H9 (cell line): Measurements from ENCODE around the gene TTC27. TPM values are rescaled to one million over a fixed set of nuclear protein-coding genes. Genes with fewer than 3 reads are reported as not detected.

Source experiments
- DNase-seq: peaks from one replicate; pipeline ENCODE4 v3.0.0-alpha.2; 2017
- H2AFZ ChIP-seq: one replicate; pipeline ENCODE4 v1.6.1; 2013; ENCODE audit warnings: mild to moderate bottlenecking, low read length, control low read depth, moderate library complexity
- H2AK5ac ChIP-seq: 2 replicates; pipeline ENCODE4 v1.6.1; 2013; ENCODE audit warnings: low read length, control low read depth, mixed read lengths; ENCODE audit not compliant: insufficient read length
- H2BK120ac ChIP-seq: one replicate; pipeline ENCODE4 v1.6.1; 2013; ENCODE audit warnings: low read depth, mild to moderate bottlenecking, low read length, control low read depth, inconsistent platforms; ENCODE audit not compliant: poor library complexity, severe bottlenecking
- H2BK12ac ChIP-seq: 2 replicates; pipeline ENCODE4 v1.6.1; 2013; ENCODE audit warnings: low read length, control low read depth, mixed read lengths, low read depth; ENCODE audit not compliant: insufficient read length
- H2BK15ac ChIP-seq: 2 replicates; pipeline ENCODE4 v1.6.1; 2013; ENCODE audit warnings: low read depth, low read length, control low read depth
- H2BK20ac ChIP-seq: one replicate; pipeline ENCODE4 v1.6.1; 2013; ENCODE audit warnings: low read depth, mild to moderate bottlenecking, low read length, control low read depth, inconsistent platforms; ENCODE audit not compliant: poor library complexity, severe bottlenecking
- H2BK5ac ChIP-seq: 2 replicates; pipeline ENCODE4 v1.6.1; 2013; ENCODE audit warnings: low read length, control low read depth, mixed read lengths; ENCODE audit not compliant: insufficient read length
- H3K14ac ChIP-seq: 2 replicates; pipeline ENCODE4 v1.6.1; 2013; ENCODE audit warnings: low read length, control low read depth; ENCODE audit not compliant: insufficient read depth
- H3K18ac ChIP-seq: 2 replicates; pipeline ENCODE4 v1.6.1; 2013; ENCODE audit warnings: low read depth, mild to moderate bottlenecking, mixed read lengths, low read length, control low read depth; ENCODE audit not compliant: insufficient read length
- H3K23ac ChIP-seq: 2 replicates; pipeline ENCODE4 v1.6.1; 2013; ENCODE audit warnings: low read length, control low read depth, mixed read lengths, low read depth; ENCODE audit not compliant: insufficient read length
- H3K23me2 ChIP-seq: 2 replicates; pipeline ENCODE4 v1.6.1; 2013; ENCODE audit warnings: low read depth, mild to moderate bottlenecking, mixed read lengths, low read length, control low read depth; ENCODE audit not compliant: insufficient read length, poor library complexity, severe bottlenecking
- H3K27ac ChIP-seq: 2 replicates; pipeline ENCODE4 v1.5.1; 2013; ENCODE audit warnings: low read length, control low read depth, mixed read lengths, low read depth; ENCODE audit not compliant: insufficient read length
- H3K27me3 ChIP-seq: 2 replicates; pipeline ENCODE4 v1.6.1; 2013; ENCODE audit warnings: low read length, control low read depth, inconsistent platforms; ENCODE audit not compliant: insufficient read depth
- H3K4ac ChIP-seq: 2 replicates; pipeline ENCODE4 v1.6.1; 2013; ENCODE audit warnings: low read depth, mild to moderate bottlenecking, control low read depth, inconsistent platforms, low read length, moderate library complexity
- H3K4me1 ChIP-seq: 2 replicates; pipeline ENCODE4 v1.6.1; 2013; ENCODE audit warnings: low read length, control low read depth, inconsistent platforms; ENCODE audit not compliant: insufficient read depth
- H3K4me2 ChIP-seq: 2 replicates; pipeline ENCODE4 v1.6.1; 2013; ENCODE audit warnings: low read length, control low read depth, mixed read lengths; ENCODE audit not compliant: insufficient read length, insufficient read depth
- H3K56ac ChIP-seq: 2 replicates; pipeline ENCODE4 v1.6.1; 2013; ENCODE audit warnings: low read depth, mild to moderate bottlenecking, mixed read lengths, low read length, control low read depth; ENCODE audit not compliant: insufficient read length
- H3K79me1 ChIP-seq: 2 replicates; pipeline ENCODE4 v1.6.1; 2013; ENCODE audit warnings: low read depth, mild to moderate bottlenecking, moderate library complexity, low read length, control low read depth, inconsistent platforms; ENCODE audit not compliant: insufficient read depth, poor library complexity, severe bottlenecking
- H3K79me2 ChIP-seq: 2 replicates; pipeline ENCODE4 v1.6.1; 2013; ENCODE audit warnings: low read length, control low read depth, inconsistent platforms; ENCODE audit not compliant: insufficient read depth
- H3K9ac ChIP-seq: 2 replicates; pipeline ENCODE4 v1.6.1; 2013; ENCODE audit warnings: low read length, control low read depth, mixed read lengths; ENCODE audit not compliant: insufficient read length; ENCODE audit errors: extremely low read depth
- H3K9me3 ChIP-seq: one replicate; pipeline ENCODE4 v1.6.1; 2013; ENCODE audit warnings: low read depth, low read length, inconsistent platforms; ENCODE audit not compliant: control insufficient read depth
- H3T11ph ChIP-seq: one replicate; pipeline ENCODE4 v1.6.1; 2013; ENCODE audit warnings: mild to moderate bottlenecking, low read length, control low read depth, inconsistent platforms
- H4K20me1 ChIP-seq: one replicate; pipeline ENCODE4 v1.6.1; 2013; ENCODE audit not compliant: control insufficient read depth, insufficient read length, insufficient read depth
- H4K5ac ChIP-seq: 2 replicates; pipeline ENCODE4 v1.6.1; 2013; ENCODE audit warnings: low read depth, mild to moderate bottlenecking, mixed read lengths, low read length, control low read depth; ENCODE audit not compliant: insufficient read length
- H4K8ac ChIP-seq: replicated peaks from 2 replicates; pipeline ENCODE4 v1.6.1; 2013; ENCODE audit warnings: low read length, control low read depth, mixed read lengths, low read depth; ENCODE audit not compliant: insufficient read length
- H4K91ac ChIP-seq: 2 replicates; pipeline ENCODE4 v1.6.1; 2013; ENCODE audit warnings: low read depth, mild to moderate bottlenecking, moderate library complexity, mixed read lengths, low read length, control low read depth; ENCODE audit not compliant: insufficient read length
- H3K27ac Mint-ChIP-seq, 3 experiments: 2 replicates in 2 of 3; 3 replicates in 1 of 3; pipeline ENCODE4 v1.8.0; 2020 to 2021; ENCODE audit warnings: mixed read lengths in 3 of 3, mild to moderate bottlenecking in 1 of 3, moderate library complexity in 1 of 3
- H3K27me3 Mint-ChIP-seq: 2 replicates; pipeline ENCODE4 v1.8.0; 2021; ENCODE audit warnings: low read depth, mild to moderate bottlenecking, moderate library complexity, mixed read lengths
- H3K36me3 Mint-ChIP-seq, 3 experiments: 2 replicates in 2 of 3; 3 replicates in 1 of 3; pipeline ENCODE4 v1.8.0; 2020 to 2021; ENCODE audit warnings: low read depth in 3 of 3, mixed read lengths in 3 of 3; ENCODE audit not compliant: insufficient read depth in 1 of 3
- H3K4me1 Mint-ChIP-seq, 2 experiments: 2 replicates each; pipeline ENCODE4 v1.8.0; 2020; ENCODE audit warnings: mixed read lengths in 2 of 2
- H3K4me3 Mint-ChIP-seq, 2 experiments: 2 replicates in 1 of 2; 3 replicates in 1 of 2; pipeline ENCODE4 v1.8.0; 2020 to 2021; ENCODE audit warnings: mild to moderate bottlenecking in 2 of 2, mixed read lengths in 2 of 2, moderate library complexity in 1 of 2
- H3K9me3 Mint-ChIP-seq, 2 experiments: 2 replicates in 1 of 2; 3 replicates in 1 of 2; pipeline ENCODE4 v1.8.0; 2020; ENCODE audit warnings: mild to moderate bottlenecking in 2 of 2, mixed read lengths in 2 of 2, moderate library complexity in 1 of 2
- CTCF ChIP-seq: fragments of 200-600 bp; sonication (generic); conservative IDR thresholded peaks from 3 replicates; pipeline ENCODE4 v1.8.0; 2021; ENCODE audit warnings: antibody characterized with exemption, mild to moderate bottlenecking
- WGBS: extraction: QIAGEN DNeasy Blood & Tissue Kit; methylation state at CpG from one replicate; pipeline ENCODE4 v1.1.7; 2013; ENCODE audit warnings: missing lambda C conversion rate, low lambda C conversion rate, mixed read lengths; ENCODE audit not compliant: insufficient read length; ENCODE audit errors: extremely low coverage; 5-methylcytosine and 5-hydroxymethylcytosine counted together
- total RNA-seq: library from RNA; stranded (reverse); gene quantifications from 2 replicates; pipeline ENCODE4 v1.2.1, GENCODE V29; 2021

The TTC27 gene
- total RNA-seq, 1 experiment from 2014 or later, result 26.0 TPM

- Histone ChIP-seq H2BK20ac (no peak overlapping the region), H4K91ac (no peak overlapping the region), H3K9me3 (no peaks in the 10 kb centered on the region), H3K14ac (no peak overlapping the region), H2AFZ (no peak overlapping the region), H3T11ph (no peak overlapping the region), H2BK120ac (no peak overlapping the region), H3K79me2 (no peaks in the 10 kb centered on the region), H3K56ac (no peak overlapping the region), H2BK15ac (0 out of 2 replicates have a peak overlapping the region, but pooled peaks have one; percentile 44), H3K27me3 (no peaks in the 10 kb centered on the region), H2BK12ac (no peak overlapping the region), H4K8ac (no peak overlapping the region), H3K9ac (no peak overlapping the region), H2BK5ac (no peak overlapping the region), H3K18ac (no peak overlapping the region), H3K23ac (no peak overlapping the region), H3K4ac (no peak overlapping the region), H3K27ac (no peak overlapping the region), H2AK5ac (no peak overlapping the region), H3K4me2 (no peak overlapping the region), H3K23me2 (no peaks in the 10 kb centered on the region), H3K79me1 (no peaks in the 10 kb centered on the region), H4K5ac (no peak overlapping the region), H4K20me1 (no peaks in the 10 kb centered on the region), H3K4me1 (no peaks in the 10 kb centered on the region)
- peaks cover 0 to 8% of the 10 kb centered on the region in 2 experiments; a peak in 2 of 4 replicates for H3K4me1 Mint-ChIP-seq
- no peaks in the 10 kb centered on the region for H3K27me3 Mint-ChIP-seq
- peaks cover 0 to 3% (median 0%) of the 10 kb centered on the region in 3 experiments; a peak in 1 of 7 replicates for H3K36me3 Mint-ChIP-seq
- no CpG with 5 or more reads among the region's 3 CpGs for WGBS
- TF ChIP-seq CTCF, result no peak
- no peak overlapping the region for H3K4me3 Mint-ChIP-seq
- H3K27ac Mint-ChIP-seq, result no peak overlapping the region
- peaks cover 3 to 6% of the 10 kb centered on the region in 2 experiments; a peak in 4 of 5 replicates for H3K9me3 Mint-ChIP-seq
- no peak for DNase-seq
Observed at GRCh38 chr2:32824070-32824809, 196.4 kb downstream of the TTC27 start.
